ENCODE data around the gene TTC34.

- TF ChIP-seq CTCF (IDR thresholded peaks at IDR 0.05) (no peak), EP300 (IDR thresholded peaks at IDR 0.05) (no peak), POLR2AphosphoS5 (IDR thresholded peaks at IDR 0.05) (no peak), POLR2A (IDR thresholded peaks at IDR 0.05) (no peak)
Measured at GRCh38 chr1:2837823-2838222, 36.3 kb upstream of the TTC34 start.

Measured in sigmoid colon (tissue), 4 donors.